CD4-positive, CD25-positive, alpha-beta regulatory T cell (primary cell): ENCODE measurements around the gene NR4A2. TPM values are rescaled to one million over a fixed set of nuclear protein-coding genes. Genes with fewer than 3 reads are reported as not detected.

Source experiments
- ATAC-seq, 2 donors: fragments of 150-1000 bp; cut with Tn5 transposase; one replicate each; pipeline ENCODE4 v1.10.0; 2021; ENCODE audit warnings: low read depth in 2 of 2, moderate number of reproducible peaks in 2 of 2, moderate library complexity in 1 of 2
- DNase-seq, 3 donors: peaks; one replicate each; pipeline versions ENCODE4 v3.0.0 to v3.0.0-alpha.2; 2012 to 2022; ENCODE audit warnings: mixed read lengths in 1 of 3
- H3K27ac ChIP-seq: one replicate; pipeline ENCODE4 v1.7.0; 2013; ENCODE audit warnings: mild to moderate bottlenecking, low read length; ENCODE audit not compliant: insufficient read depth, poor library complexity, severe bottlenecking
- H3K27me3 ChIP-seq: one replicate; pipeline ENCODE4 v1.7.0; 2013; ENCODE audit warnings: low read length; ENCODE audit not compliant: control insufficient read depth, insufficient read depth
- H3K36me3 ChIP-seq: one replicate; pipeline ENCODE4 v1.7.0; 2013; ENCODE audit warnings: mild to moderate bottlenecking, low read length, moderate library complexity; ENCODE audit not compliant: control insufficient read depth, insufficient read depth
- H3K4me1 ChIP-seq: 2 replicates; pipeline ENCODE4 v1.7.0; 2013; ENCODE audit warnings: mild to moderate bottlenecking, low read length; ENCODE audit not compliant: insufficient read depth, control insufficient read depth, poor library complexity, severe bottlenecking
- H3K4me3 ChIP-seq: one replicate; pipeline ENCODE4 v1.7.0; 2013; ENCODE audit warnings: low read depth, mild to moderate bottlenecking, low read length, moderate library complexity
- H3K9me3 ChIP-seq, 2 experiments: 1 replicate in 1 of 2; 2 replicates in 1 of 2; pipeline ENCODE4 v1.7.0; 2013; ENCODE audit warnings: low read length in 2 of 2, mild to moderate bottlenecking in 1 of 2, moderate library complexity in 1 of 2; ENCODE audit not compliant: control insufficient read depth in 2 of 2
- H3K27ac Mint-ChIP-seq, 3 donors: one replicate each; pipeline ENCODE4 v1.8.0; 2020 to 2022; ENCODE audit warnings: mild to moderate bottlenecking in 3 of 3, mixed read lengths in 3 of 3, moderate library complexity in 2 of 3
- H3K27me3 Mint-ChIP-seq: one replicate; pipeline ENCODE4 v1.8.0; 2022; ENCODE audit warnings: mild to moderate bottlenecking, mixed read lengths
- H3K36me3 Mint-ChIP-seq: one replicate; pipeline ENCODE4 v1.8.0; 2020; ENCODE audit warnings: mixed read lengths
- H3K4me1 Mint-ChIP-seq, 4 donors: one replicate each; pipeline ENCODE4 v1.8.0; 2020 to 2022; ENCODE audit warnings: mixed read lengths in 4 of 4, mild to moderate bottlenecking in 1 of 4
- H3K4me3 Mint-ChIP-seq, 4 donors: one replicate each; pipeline ENCODE4 v1.8.0; 2020 to 2022; ENCODE audit warnings: mild to moderate bottlenecking in 4 of 4, mixed read lengths in 4 of 4, moderate library complexity in 3 of 4
- H3K9me3 Mint-ChIP-seq, 7 donors: one replicate each; pipeline ENCODE4 v1.8.0; 2020 to 2022; ENCODE audit warnings: mixed read lengths in 7 of 7, mild to moderate bottlenecking in 3 of 7, moderate library complexity in 2 of 7
- polyA plus RNA-seq, 4 donors: library from polyadenylated mRNA; unstranded; fragments of 300-500 nt; fragmentation: Illumina TruSeq; gene quantifications; one replicate each; pipeline ENCODE4 v1.2.3, GENCODE V29; 2021
- total RNA-seq: library from RNA; stranded (reverse); gene quantifications from one replicate; pipeline ENCODE4 v1.2.3, GENCODE V29; 2022

NR4A2 gene
- total and polyA plus RNA-seq, 5 donors from 2014 or later: 11.4 to 398 (median 14.4) TPM

- H3K4me1 ChIP-seq: peaks cover 34% of the 10 kb centered on the region
- H3K4me3 Mint-ChIP-seq: peak overlapping the region; percentile 98 to 100 (median 98)
- peak overlapping the region; percentile 99 for H3K27ac ChIP-seq
- no peaks in the 10 kb centered on the region for H3K9me3 ChIP-seq
- ATAC-seq (no peak), DNase-seq (peak in 2 of 3 donors; percentile 42 to 46)
- H3K9me3 Mint-ChIP-seq: peaks cover 0 to 8% (median 0%) of the 10 kb centered on the region in 7 donors
- peaks cover 13% of the 10 kb centered on the region for H3K36me3 Mint-ChIP-seq
- H3K4me1 Mint-ChIP-seq: peaks cover 16 to 36% (median 35%) of the 10 kb centered on the region in 4 donors
- H3K4me3 ChIP-seq: peak overlapping the region; percentile 91
- H3K27me3 Mint-ChIP-seq: peaks cover 44% of the 10 kb centered on the region
- no peaks in the 10 kb centered on the region for H3K27me3 ChIP-seq
- H3K27ac Mint-ChIP-seq: peak overlapping the region; percentile 98 to 100 (median 99)
- peaks cover 11% of the 10 kb centered on the region for H3K36me3 ChIP-seq
These were observed 793 bp downstream of the NR4A2 start for GRCh38 chr2:156331572-156332283.

- H3K36me3 Mint-ChIP-seq: peaks cover 29% of the 10 kb centered on the region
- H3K27me3 ChIP-seq: no peaks in the 10 kb centered on the region
- H3K9me3 Mint-ChIP-seq: peaks cover 0 to 3% (median 0%) of the 10 kb centered on the region in 7 donors
- H3K27ac ChIP-seq: no peak overlapping the region
- no peaks in the 10 kb centered on the region for H3K9me3 ChIP-seq
- peak overlapping the region in 1 of 3 donors; percentile 99 for H3K27ac Mint-ChIP-seq
- H3K36me3 ChIP-seq: peaks cover 19% of the 10 kb centered on the region
- peaks cover 48% of the 10 kb centered on the region for H3K27me3 Mint-ChIP-seq
- DNase-seq (peak in 1 of 3 donors; percentile 32), ATAC-seq (no peak)
- H3K4me3 ChIP-seq: peak overlapping the region; percentile 91
- H3K4me1 Mint-ChIP-seq: peaks cover 10 to 29% (median 26%) of the 10 kb centered on the region in 4 donors
- H3K4me1 ChIP-seq: peaks cover 32% of the 10 kb centered on the region
- peak overlapping the region; percentile 33 to 100 (median 78) for H3K4me3 Mint-ChIP-seq
These were observed 2.4 kb downstream of the NR4A2 start for GRCh38 chr2:156329927-156330726.

GRCh38 chr2:156329031-156329926 is 3.2 kb downstream of the NR4A2 start:
- DNase-seq (peak in 1 of 3 donors; percentile 33), ATAC-seq (no peak)
- H3K27me3 Mint-ChIP-seq: peaks cover 48% of the 10 kb centered on the region
- H3K27ac Mint-ChIP-seq: no peak overlapping the region
- H3K36me3 Mint-ChIP-seq: peaks cover 30% of the 10 kb centered on the region
- peaks cover 19% of the 10 kb centered on the region for H3K36me3 ChIP-seq
- peak overlapping the region; percentile 33 to 98 (median 50) for H3K4me3 Mint-ChIP-seq
- peaks cover 26% of the 10 kb centered on the region for H3K4me1 ChIP-seq
- H3K27ac ChIP-seq: no peak overlapping the region
- H3K4me1 Mint-ChIP-seq: peaks cover 7 to 27% (median 23%) of the 10 kb centered on the region in 4 donors
- H3K27me3 ChIP-seq: no peaks in the 10 kb centered on the region
- no peaks in the 10 kb centered on the region for H3K9me3 ChIP-seq
- no peak overlapping the region for H3K4me3 ChIP-seq
- peaks cover 0 to 1% (median 0%) of the 10 kb centered on the region in 7 donors for H3K9me3 Mint-ChIP-seq

GRCh38 chr2:156327835-156328695 is 4.5 kb downstream of the NR4A2 start:
- Mint-ChIP-seq H3K27ac (no peak overlapping the region), H3K36me3 (peaks cover 30% of the 10 kb centered on the region), H3K4me3 (peak overlapping the region in 2 of 4 donors; percentile 51 to 59), H3K27me3 (peaks cover 52% of the 10 kb centered on the region), H3K9me3 (peaks cover 0 to 3% (median 0%) of the 10 kb centered on the region in 7 donors), H3K4me1 (peaks cover 7 to 29% (median 23%) of the 10 kb centered on the region in 4 donors)
- no peak overlapping the region for H3K27ac ChIP-seq
- H3K4me3 ChIP-seq: no peak overlapping the region
- H3K9me3 ChIP-seq: no peaks in the 10 kb centered on the region
- ATAC-seq: no peak
- DNase-seq: no peak
- peaks cover 3% of the 10 kb centered on the region for H3K27me3 ChIP-seq
- H3K36me3 ChIP-seq: peaks cover 19% of the 10 kb centered on the region
- H3K4me1 ChIP-seq: peaks cover 15% of the 10 kb centered on the region

GRCh38 chr2:156326526-156327095 is 5.9 kb downstream of the NR4A2 start:
- H3K4me1 ChIP-seq: peaks cover 20% of the 10 kb centered on the region
- no peak overlapping the region for H3K27ac ChIP-seq
- H3K27me3 Mint-ChIP-seq: peaks cover 52% of the 10 kb centered on the region
- H3K9me3 Mint-ChIP-seq: peaks cover 0 to 10% (median 0%) of the 10 kb centered on the region in 7 donors
- H3K4me3 ChIP-seq: no peak overlapping the region
- DNase-seq (no peak), ATAC-seq (no peak)
- H3K27me3 ChIP-seq: peaks cover 14% of the 10 kb centered on the region
- H3K4me3 Mint-ChIP-seq: peak overlapping the region in 1 of 4 donors; percentile 78
- H3K36me3 Mint-ChIP-seq: peaks cover 30% of the 10 kb centered on the region
- peaks cover 3 to 34% (median 24%) of the 10 kb centered on the region in 4 donors for H3K4me1 Mint-ChIP-seq
- no peaks in the 10 kb centered on the region for H3K9me3 ChIP-seq
- H3K36me3 ChIP-seq: peaks cover 19% of the 10 kb centered on the region
- no peak overlapping the region for H3K27ac Mint-ChIP-seq

- no peaks in the 10 kb centered on the region for H3K9me3 ChIP-seq
- DNase-seq: peak in 1 of 3 donors; percentile 20
- H3K4me3 Mint-ChIP-seq: peak overlapping the region in 2 of 4 donors; percentile 28 to 78
- H3K36me3 Mint-ChIP-seq: peaks cover 30% of the 10 kb centered on the region
- H3K27ac ChIP-seq: no peak overlapping the region
- ATAC-seq: no peak
- H3K36me3 ChIP-seq: peaks cover 19% of the 10 kb centered on the region
- H3K4me1 ChIP-seq: peaks cover 21% of the 10 kb centered on the region
- peaks cover 20% of the 10 kb centered on the region for H3K27me3 ChIP-seq
- peaks cover 4 to 35% (median 25%) of the 10 kb centered on the region in 4 donors for H3K4me1 Mint-ChIP-seq
- peaks cover 0 to 10% (median 0%) of the 10 kb centered on the region in 7 donors for H3K9me3 Mint-ChIP-seq
- H3K27ac Mint-ChIP-seq: peak overlapping the region in 1 of 3 donors; percentile 34
- H3K27me3 Mint-ChIP-seq: peaks cover 57% of the 10 kb centered on the region
- no peak overlapping the region for H3K4me3 ChIP-seq
These were observed 6.6 kb downstream of the NR4A2 start for GRCh38 chr2:156325688-156326525.
